H1 (cell line): ENCODE results near the gene NMRK2. TPM values are rescaled to one million over a fixed set of nuclear protein-coding genes. Genes with fewer than 3 reads are reported as not detected.

Experiments used
- CTCF ChIA-PET: fragments of 300-600 bp; sonication (Branson Sonifier 250); formaldehyde crosslinking; loops from one replicate; lab custom pipeline; 2021; ENCODE audit not compliant: partially characterized antibody; lab: Charles Lee
- POLR2A ChIA-PET: fragments of 300-600 bp; sonication (Branson Sonifier 250); formaldehyde crosslinking; loops from one replicate; lab custom pipeline; 2021; ENCODE audit warnings: inconsistent platforms; ENCODE audit not compliant: partially characterized antibody; lab: Charles Lee
- DNase-seq, 2 experiments: peaks; one replicate each; pipeline versions ENCODE4 v3.0.0 to v3.0.0-alpha.2; 2010 to 2022; ENCODE audit warnings: low spot score in 2 of 2, low read depth in 1 of 2, mixed read lengths in 1 of 2
- FAIRE-seq: peaks from 2 replicates; lab custom pipeline; 2011; peaks lifted over from hg19 to GRCh38; lab: Jason Lieb, UNC
- H2AFZ ChIP-seq: 2 replicates; pipeline ENCODE4 v1.8.1; 2012; ENCODE audit warnings: low read length, inconsistent platforms
- H2AK5ac ChIP-seq: 2 replicates; pipeline ENCODE4 v1.6.1; 2013; ENCODE audit warnings: low read depth, low read length
- H2BK120ac ChIP-seq: replicated peaks from 2 replicates; pipeline ENCODE3; 2013; ENCODE audit warnings: low read depth, low read length, inconsistent platforms
- H2BK12ac ChIP-seq: 2 replicates; pipeline ENCODE4 v1.6.1; 2013; ENCODE audit warnings: low read depth, low read length
- H2BK15ac ChIP-seq: 2 replicates; pipeline ENCODE4 v1.6.1; 2013; ENCODE audit warnings: low read length
- H2BK20ac ChIP-seq: 2 replicates; pipeline ENCODE4 v1.6.1; 2013; ENCODE audit warnings: low read length
- H2BK5ac ChIP-seq: 2 replicates; pipeline ENCODE4 v1.6.1; 2013; ENCODE audit warnings: low read depth, low read length
- H3K14ac ChIP-seq: 2 replicates; pipeline ENCODE4 v1.6.1; 2013; ENCODE audit warnings: inconsistent platforms; ENCODE audit not compliant: insufficient read length
- H3K18ac ChIP-seq: 2 replicates; pipeline ENCODE4 v1.6.1; 2013; ENCODE audit warnings: low read length; ENCODE audit errors: extremely low read depth
- H3K23ac ChIP-seq: 2 replicates; pipeline ENCODE4 v1.6.1; 2013; ENCODE audit warnings: inconsistent platforms; ENCODE audit not compliant: insufficient read length
- H3K23me2 ChIP-seq: 2 replicates; pipeline ENCODE4 v1.6.1; 2013; ENCODE audit warnings: low read depth, low read length
- H3K27ac ChIP-seq: 2 replicates; pipeline ENCODE4 v1.6.1; 2011; ENCODE audit warnings: low read depth, low read length, inconsistent platforms
- H3K27me3 ChIP-seq, 4 experiments: replicated peaks in 1 of 4; 1 replicate in 1 of 4; 2 replicates in 3 of 4; pipeline versions ENCODE4 v1.6.1 to v1.8.1; 2011 to 2013; ENCODE audit warnings: low read length in 3 of 4, mild to moderate bottlenecking in 3 of 4, inconsistent platforms in 2 of 4, mixed read lengths in 2 of 4, moderate library complexity in 1 of 4; ENCODE audit not compliant: control insufficient read depth in 3 of 4, insufficient read depth in 3 of 4; ENCODE audit errors: extremely low read depth in 1 of 4
- H3K36me3 ChIP-seq, 4 experiments: 2 replicates each; pipeline versions ENCODE4 v1.6.1 to v1.8.1; 2011 to 2013; ENCODE audit warnings: mild to moderate bottlenecking in 4 of 4, low read length in 3 of 4, moderate library complexity in 2 of 4, control low read depth in 1 of 4, inconsistent platforms in 1 of 4; ENCODE audit not compliant: insufficient read depth in 4 of 4, control insufficient read depth in 2 of 4
- H3K4ac ChIP-seq: replicated peaks from 2 replicates; pipeline ENCODE3; 2013; ENCODE audit warnings: low read length, low read depth, mixed read lengths, inconsistent platforms; ENCODE audit not compliant: insufficient read length
- H3K4me1 ChIP-seq, 4 experiments: replicated peaks in 1 of 4; 1 replicate in 1 of 4; 2 replicates in 3 of 4; pipeline versions ENCODE4 v1.6.1 to v1.8.1; 2011 to 2013; ENCODE audit warnings: low read length in 3 of 4, inconsistent platforms in 2 of 4, mixed read lengths in 1 of 4; ENCODE audit not compliant: insufficient read depth in 4 of 4, control insufficient read depth in 3 of 4
- H3K4me2 ChIP-seq, 2 experiments: 2 replicates each; pipeline versions ENCODE4 v1.6.1 to v1.8.1; 2011 to 2013; ENCODE audit warnings: low read depth in 2 of 2, low read length in 2 of 2, control low read depth in 1 of 2, inconsistent platforms in 1 of 2, mild to moderate bottlenecking in 1 of 2; ENCODE audit not compliant: insufficient read depth in 1 of 2
- H3K4me3 ChIP-seq, 4 experiments: fragments of 200-600, 300-600 bp in 1 of 4; sonication (generic), shearing (Covaris generic), sonication (Bioruptor Twin) in 1 of 4; 2 replicates each; pipeline versions ENCODE4 v1.5.1 to v1.8.1; 2011 to 2016; ENCODE audit warnings: low read length in 4 of 4, low read depth in 3 of 4, control low read depth in 2 of 4, inconsistent platforms in 2 of 4, mild to moderate bottlenecking in 2 of 4, mixed read lengths in 1 of 4, moderate library complexity in 1 of 4; ENCODE audit not compliant: insufficient read depth in 2 of 4; ENCODE audit errors: extremely low read depth in 1 of 4
- H3K56ac ChIP-seq: replicated peaks from 2 replicates; pipeline ENCODE3; 2013; ENCODE audit warnings: low read depth, mild to moderate bottlenecking, mixed read lengths, low read length, inconsistent platforms; ENCODE audit not compliant: insufficient read length
- H3K79me1 ChIP-seq: 2 replicates; pipeline ENCODE4 v1.6.1; 2013; ENCODE audit warnings: low read depth, low read length, control low read depth
- H3K79me2 ChIP-seq, 2 experiments: 2 replicates each; pipeline versions ENCODE4 v1.6.1 to v1.8.1; 2012 to 2013; ENCODE audit warnings: low read length in 2 of 2, mild to moderate bottlenecking in 2 of 2, inconsistent platforms in 1 of 2; ENCODE audit not compliant: insufficient read depth in 2 of 2, control insufficient read depth in 1 of 2
- H3K9ac ChIP-seq, 4 experiments: replicated peaks in 1 of 4; 1 replicate in 1 of 4; 2 replicates in 3 of 4; pipeline versions ENCODE4 v1.6.1 to v1.8.1; 2011 to 2013; ENCODE audit warnings: low read depth in 3 of 4, low read length in 3 of 4, control low read depth in 2 of 4, mild to moderate bottlenecking in 2 of 4, moderate library complexity in 2 of 4, inconsistent platforms in 1 of 4; ENCODE audit errors: extremely low read depth in 1 of 4
- H3K9me3 ChIP-seq, 2 experiments: 2 replicates each; pipeline versions ENCODE4 v1.6.1 to v1.8.1; 2012 to 2013; ENCODE audit warnings: mild to moderate bottlenecking in 2 of 2, moderate library complexity in 2 of 2, control low read depth in 1 of 2, inconsistent platforms in 1 of 2, low read depth in 1 of 2, low read length in 1 of 2, mixed read lengths in 1 of 2; ENCODE audit not compliant: insufficient read depth in 2 of 2
- H4K20me1 ChIP-seq, 2 experiments: replicated peaks in 1 of 2; 2 replicates each; pipeline versions ENCODE3 to v1.8.1; 2011 to 2013; ENCODE audit warnings: inconsistent platforms in 2 of 2, low read length in 2 of 2, mild to moderate bottlenecking in 1 of 2; ENCODE audit not compliant: insufficient read depth in 2 of 2, control insufficient read depth in 1 of 2
- H4K5ac ChIP-seq: 2 replicates; pipeline ENCODE4 v1.6.1; 2013; ENCODE audit warnings: low read length, low read depth, mixed read lengths, inconsistent platforms; ENCODE audit not compliant: insufficient read length
- H4K8ac ChIP-seq: 2 replicates; pipeline ENCODE4 v1.8.0; 2013; ENCODE audit warnings: mild to moderate bottlenecking, moderate library complexity, low read length, inconsistent platforms; ENCODE audit not compliant: insufficient read depth; ENCODE audit errors: extremely low read depth
- H4K91ac ChIP-seq: replicated peaks from 2 replicates; pipeline ENCODE3; 2013; ENCODE audit warnings: low read length, mixed read lengths, inconsistent platforms; ENCODE audit not compliant: insufficient read length
- CREB1 ChIP-seq: IDR thresholded peaks from 2 replicates; pipeline ENCODE4 v1.6.1; 2012; ENCODE audit warnings: inconsistent platforms
- RBBP5 ChIP-seq: IDR thresholded peaks from 2 replicates; pipeline ENCODE4 v1.7.1; 2012; ENCODE audit warnings: low read depth, mild to moderate bottlenecking, inconsistent platforms, low read length, moderate library complexity, borderline replicate concordance
- SIRT6 ChIP-seq: IDR thresholded peaks from one replicate; pipeline ENCODE4 v1.7.1; 2012; ENCODE audit warnings: low read length, inconsistent platforms
- TAF1 ChIP-seq: IDR thresholded peaks from 2 replicates; pipeline ENCODE4 v1.6.1; 2011; ENCODE audit warnings: mild to moderate bottlenecking, low read depth, low read length
- WGBS, 2 experiments: shearing (Covaris generic) in 1 of 2; methylation state at CpG; one replicate each; pipeline versions ENCODE4 v1.1.6 to v1.1.7; 2013 to 2015; ENCODE audit warnings: low lambda C conversion rate in 2 of 2, mixed read lengths in 2 of 2, inconsistent platforms in 1 of 2, low coverage in 1 of 2, missing lambda C conversion rate in 1 of 2; ENCODE audit not compliant: insufficient replicate concordance in 2 of 2, insufficient coverage in 1 of 2, insufficient read length in 1 of 2; ENCODE audit errors: extremely low coverage in 1 of 2, missing lambda C conversion rate in 1 of 2; 5-methylcytosine and 5-hydroxymethylcytosine counted together
- long read RNA-seq, 2 experiments: library from RNA in 1 of 2; library from capped mRNA in 1 of 2; stranded (forward); transcript quantifications; one replicate each; pipeline ENCODE4 v2.0.0, GENCODE V29; 2021; ENCODE audit warnings: inconsistent platforms in 1 of 2
- polyA minus RNA-seq, 3 experiments: library from RNA; depleted of rRNA, polyadenylated mRNA; stranded (reverse); fragments of >200 nt; gene quantifications; 1 replicate in 2 of 3; 2 replicates in 1 of 3; pipeline ENCODE4 v1.2.3, GENCODE V29; 2011
- polyA plus RNA-seq, 7 experiments: library from polyadenylated mRNA; depleted of rRNA in 3 of 7; stranded (reverse) in 5 of 7; unstranded in 2 of 7; fragments of >200 nt in 5 of 7; fragments of 200-250 nt in 2 of 7; gene quantifications; 1 replicate in 5 of 7; 2 replicates in 1 of 7; 4 replicates in 1 of 7; pipeline versions ENCODE4 v1.2.1 to v1.2.3, GENCODE V29; 2011 to 2013; ENCODE audit warnings: missing spikeins in 2 of 7, mixed read lengths in 2 of 7
- total RNA-seq: library from RNA; stranded (reverse); fragmentation: NEBNext Ultra II Directional; extraction: Animal tissue kit (Norgen Biotek cat#: 25700); gene quantifications from 2 replicates; pipeline ENCODE4 v1.2.1, GENCODE V29; 2021
- TF ChIP-seq, protein P1 (sequence below): IDR thresholded peaks from 2 replicates; pipeline ENCODE4 v1.6.1; 2011; ENCODE audit warnings: low read length, improper control_type of control experiment

Gene NMRK2, protein sequence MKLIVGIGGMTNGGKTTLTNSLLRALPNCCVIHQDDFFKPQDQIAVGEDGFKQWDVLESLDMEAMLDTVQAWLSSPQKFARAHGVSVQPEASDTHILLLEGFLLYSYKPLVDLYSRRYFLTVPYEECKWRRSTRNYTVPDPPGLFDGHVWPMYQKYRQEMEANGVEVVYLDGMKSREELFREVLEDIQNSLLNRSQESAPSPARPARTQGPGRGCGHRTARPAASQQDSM
- total RNA-seq: 86.2 and 87.4 TPM in 2 replicates
- polyA plus RNA-seq (2011; rRNA removed): 206 and 227 TPM in 2 replicates
- 162 TPM for polyA plus RNA-seq (2011; cell fraction: cytosol; rRNA removed)
- polyA plus RNA-seq (2011; cell fraction: nucleus; rRNA removed): 147 TPM
- polyA plus RNA-seq (2012, experiment 1 of 2): 91.2 to 153 TPM (median 146 TPM) in 4 replicates
- polyA plus RNA-seq (2012, experiment 2 of 2): 175 TPM
- 74.9 TPM for polyA plus RNA-seq (2013, experiment 1 of 2)
- polyA plus RNA-seq (2013, experiment 2 of 2): 74.3 TPM
- polyA minus RNA-seq (2011; rRNA and poly(A)+ RNA removed): 24.2 and 37.1 TPM in 2 replicates
- polyA minus RNA-seq (2011; cell fraction: cytosol; rRNA and poly(A)+ RNA removed): 54.2 TPM
- 39.7 TPM for polyA minus RNA-seq (2011; cell fraction: nucleus; rRNA and poly(A)+ RNA removed)
- long read RNA-seq, experiment 1, partial matches to known transcripts: 81 of 107 reads
- long read RNA-seq, experiment 1, other reads (novel, unspliced or antisense): 25 of 107 reads
- long read RNA-seq, experiment 2, partial matches to known transcripts: 5 of 6 reads
- long read RNA-seq, experiment 2, other reads (novel, unspliced or antisense): 1 of 6 reads

- Histone ChIP-seq H3K27ac (peak within 1 kb of the TSS; percentile 92; the same call in 1 of the 2 replicates), H3K4ac (peak within 1 kb of the TSS; percentile 78), H3K9me3 (no peaks in the 10 kb centered on the region), H3K9ac (peak within 1 kb of the TSS; percentile 67 to 84 (median 76)), H3K79me2 (peaks cover 0 to 7% of the 10 kb centered on the region in 2 experiments; a peak in 1 of 4 replicates), H3K23ac (no peak within 1 kb of the TSS), H2AK5ac (no peak within 1 kb of the TSS), H2AFZ (peak within 1 kb of the TSS; percentile 83; the same call in 1 of the 2 replicates), H2BK5ac (peak within 1 kb of the TSS; percentile 93; the same call in 1 of the 2 replicates), H3K79me1 (no peaks in the 10 kb centered on the region), H2BK20ac (no peak within 1 kb of the TSS), H2BK15ac (no peak within 1 kb of the TSS), H4K5ac (peak within 1 kb of the TSS; percentile 94), H4K91ac (no peak within 1 kb of the TSS), H4K8ac (peak within 1 kb of the TSS; percentile 85), H2BK120ac (no peak within 1 kb of the TSS), H2BK12ac (no peak within 1 kb of the TSS; the same call in 1 of the 2 replicates), H3K56ac (peak within 1 kb of the TSS; percentile 98), H3K4me2 (peak within 1 kb of the TSS; percentile 85 to 87), H4K20me1 (peaks cover 0 to 2% of the 10 kb centered on the region in 2 experiments), H3K4me1 (peaks cover 0 to 2% (median 0%) of the 10 kb centered on the region in 4 experiments; a peak in 1 of 7 replicates), H3K23me2 (peaks cover 3% of the 10 kb centered on the region; the same call in 1 of the 2 replicates), H3K4me3 (peak within 1 kb of the TSS; percentile 75 to 96 (median 87)), H3K36me3 (0 out of 8 replicates have a peak, but pooled peaks cover 0 to 3% (median 0%) of the 10 kb centered on the region in 4 experiments), H3K27me3 (no peaks in the 10 kb centered on the region; a peak in 1 of 7 replicates), H3K14ac (peak within 1 kb of the TSS; percentile 16), H3K18ac (peak within 1 kb of the TSS; percentile 60)
- DNase-seq: peak; percentile 79 to 88
- FAIRE-seq: no peak
- ChIA-PET POLR2A (interaction anchor here (0.5 to 5.7 kb wide), 27 partner anchors 9 to 494 kb away, joined by 3 to 63 read pairs (median 4); partner anchors contain the start of genes APBA3, ATCAY, DAPK3 and EEF2), CTCF (interaction anchor here (0.6 to 1.3 kb wide), 7 partner anchors 12 to 1176 kb away, joined by 3 to 6 read pairs (median 3); no protein-coding TSS in a partner anchor)
- 2% methylated on average over 24 of the region's 51 CpGs; no CpG with 5 or more reads in 1 of the 2 experiments for WGBS, 2 experiments
- peak; percentile 74; the same call in 1 of the 2 replicates for TF ChIP-seq TAF1
- peak; percentile 61; the same call in 1 of the 2 replicates for TF ChIP-seq RBBP5
- TF ChIP-seq CREB1: no peak; the same call in 1 of the 2 replicates
- TF ChIP-seq, protein P1, sequence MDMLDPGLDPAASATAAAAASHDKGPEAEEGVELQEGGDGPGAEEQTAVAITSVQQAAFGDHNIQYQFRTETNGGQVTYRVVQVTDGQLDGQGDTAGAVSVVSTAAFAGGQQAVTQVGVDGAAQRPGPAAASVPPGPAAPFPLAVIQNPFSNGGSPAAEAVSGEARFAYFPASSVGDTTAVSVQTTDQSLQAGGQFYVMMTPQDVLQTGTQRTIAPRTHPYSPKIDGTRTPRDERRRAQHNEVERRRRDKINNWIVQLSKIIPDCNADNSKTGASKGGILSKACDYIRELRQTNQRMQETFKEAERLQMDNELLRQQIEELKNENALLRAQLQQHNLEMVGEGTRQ: 0 out of 2 replicates have a peak, but pooled peaks have one; percentile 39
- no peak for TF ChIP-seq SIRT6
Measured at GRCh38 chr19:3932931-3933810, at the start of gene NMRK2. Gene NMRK2 (plus strand): TSS chr19:3933069. CDS start chr19:3933672, 603 bp downstream.
